DOHH2 (cell line): ENCODE measurements around the gene SERPINB2.

Experiments used
- CTCF ChIP-seq: fragments of 200-600 bp; sonication (generic); IDR thresholded peaks from one replicate; pipeline ENCODE4 v1.5.1; 2014; ENCODE audit warnings: antibody characterized with exemption, mild to moderate bottlenecking, low read depth, low read length; ENCODE audit not compliant: poor library complexity, severe bottlenecking
- EZH2phosphoT487 ChIP-seq: fragments of 200-600 bp; sonication (generic); IDR thresholded peaks from 2 replicates; pipeline ENCODE4 v1.6.1; 2017; ENCODE audit warnings: borderline replicate concordance, mild to moderate bottlenecking, antibody characterized with exemption, low read length, moderate library complexity, mixed read lengths

- TF ChIP-seq CTCF (no peak), EZH2phosphoT487 (no peak)
Measured at GRCh38 chr18:63888470-63889190, 1.1 kb downstream of the SERPINB2 start.
